Limb (tissue), 2 donors: ENCODE data around the gene CNOT11.
A peak's percentile ranks its signal among the peaks of the same experiment; 100 is the strongest.
"Not testable (repeated sequence)": the region's sequence is repeated elsewhere in the genome, so short reads cannot be mapped to it uniquely, and the experiment has no call there.

Experiments used
- DNase-seq, 2 donors: peaks; one replicate each; pipeline ENCODE4 v3.0.0-alpha.2; 2016; ENCODE audit errors: extremely low spot score in 2 of 2

The CNOT11 gene

GRCh38 chr2:101244899-101245298, 7.8 kb upstream of the CNOT11 start:
- DNase-seq = not testable (repeated sequence)

DNA sequence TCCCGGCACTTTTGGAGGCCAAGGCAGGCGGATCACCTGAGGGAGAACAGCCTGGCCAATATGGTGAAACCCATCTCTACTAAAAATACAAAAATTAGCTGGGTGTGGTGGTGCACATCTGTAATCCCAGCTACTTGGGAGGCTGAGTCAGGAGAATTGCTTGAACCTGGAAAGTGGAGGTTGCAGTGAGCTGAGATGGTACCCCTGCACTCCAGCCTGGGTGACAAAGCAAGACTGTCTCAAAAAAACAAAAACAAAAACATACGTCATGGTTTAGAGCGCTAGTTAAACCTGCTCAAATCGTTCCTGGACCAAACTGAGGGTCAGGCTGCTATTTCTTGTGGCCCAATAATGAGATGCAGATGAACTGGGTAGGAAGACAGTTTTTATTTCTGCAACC, 7.2 kb upstream of the CNOT11 start:
- DNase-seq = not testable (repeated sequence)

DNA sequence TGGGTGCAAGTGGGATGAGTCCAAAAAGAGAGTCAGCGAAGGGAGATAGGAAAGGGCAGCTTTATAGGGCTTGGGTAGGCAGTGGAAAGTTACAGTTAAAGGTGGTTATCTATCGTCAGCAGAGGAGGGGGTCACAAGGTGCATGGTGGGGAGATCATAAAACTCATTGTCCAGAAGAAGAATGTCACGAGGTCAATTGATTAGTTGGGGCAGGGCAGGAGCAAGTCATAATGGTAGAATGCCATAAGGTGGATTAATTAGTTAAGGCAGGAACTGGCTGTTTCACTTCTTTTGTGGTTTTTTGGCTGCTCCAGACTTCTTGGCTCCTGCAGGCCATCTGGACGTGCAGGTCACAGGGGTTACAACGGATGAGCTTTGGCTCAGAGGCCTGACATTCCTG, 3.9 kb upstream of the CNOT11 start:
- DNase-seq = not testable (repeated sequence)

GRCh38 chr2:101249826-101250225, 2.9 kb upstream of the CNOT11 start:
- DNase-seq = no peak

DNA sequence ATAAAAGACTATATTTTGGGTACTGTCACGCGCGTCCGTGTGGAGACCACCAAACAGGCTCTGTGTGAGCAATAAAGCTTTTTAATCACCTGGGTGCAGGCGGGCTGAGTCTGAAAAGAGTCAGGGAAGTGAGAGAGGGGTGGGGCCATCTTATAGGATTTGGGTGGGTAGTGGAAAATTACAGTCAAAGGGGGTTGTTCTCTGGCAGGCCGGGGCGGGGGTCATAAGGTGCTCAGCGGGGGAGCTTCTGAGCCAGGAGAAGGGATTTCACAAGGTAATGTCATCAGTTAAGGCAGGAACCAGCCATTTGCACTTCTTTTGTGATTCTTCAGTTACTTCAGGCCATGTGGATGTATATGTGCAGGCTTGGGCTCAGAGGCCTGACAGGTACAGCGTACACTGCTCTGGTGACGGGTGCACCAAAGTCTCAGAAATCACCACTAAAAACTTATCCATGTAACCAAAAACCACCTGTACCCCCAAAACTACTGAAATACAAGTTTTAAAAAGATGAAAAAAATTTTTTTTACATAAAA, 1.4 kb upstream of the CNOT11 start:
- not testable (repeated sequence) for DNase-seq

- DNase-seq = no peak
These were observed 760 bp upstream of the CNOT11 start for GRCh38 chr2:101251844-101252407.

- DNase-seq = peak in 1 of 2 donors; percentile 23
These were observed 472 bp downstream of the CNOT11 start for GRCh38 chr2:101253013-101253702.

DNA sequence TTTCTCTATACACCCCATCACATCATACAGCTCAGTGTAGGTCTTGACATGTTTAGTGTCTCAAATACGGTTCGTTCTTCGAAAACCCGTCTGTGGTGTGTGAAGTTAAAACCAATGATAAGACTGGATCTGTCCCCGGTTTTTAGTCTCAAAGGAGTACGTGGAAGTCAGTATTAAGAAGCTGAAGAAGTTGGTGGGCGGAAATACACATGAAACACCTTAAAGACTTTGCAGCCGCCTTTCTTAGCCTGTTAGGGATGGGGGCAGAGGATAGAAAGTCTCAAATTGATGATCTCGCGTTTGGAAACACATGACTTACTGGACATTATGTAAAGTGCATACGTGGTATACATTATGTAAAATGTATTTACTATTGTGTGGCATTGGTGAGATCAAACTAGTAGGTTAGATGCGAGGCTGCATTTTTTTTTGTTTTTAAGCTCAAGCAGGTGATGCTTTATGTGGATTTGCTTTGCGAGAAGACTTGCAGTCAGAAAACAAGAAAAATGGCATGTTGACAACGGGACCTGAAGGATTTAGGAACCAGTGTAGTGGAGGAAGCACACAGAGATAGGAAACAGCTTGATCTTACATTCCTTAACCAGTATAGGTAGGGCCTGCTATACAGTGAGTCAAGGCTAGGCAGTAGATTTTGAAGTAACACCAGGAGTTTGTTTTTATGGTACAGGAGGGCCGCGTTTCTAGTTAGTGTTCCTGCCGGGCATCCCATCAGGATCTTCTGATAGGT, 1.2 kb downstream of the CNOT11 start:
- DNase-seq = no peak

GRCh38 chr2:101255501-101255900, 2.8 kb downstream of the CNOT11 start:
- DNase-seq = no peak

GRCh38 chr2:101256316-101256715, 3.6 kb downstream of the CNOT11 start:
- DNase-seq = no peak

GRCh38 chr2:101258804-101259203, 6.1 kb downstream of the CNOT11 start:
- no peak for DNase-seq

GRCh38 chr2:101262142-101262541, 9.5 kb downstream of the CNOT11 start:
- DNase-seq = no peak

DNA sequence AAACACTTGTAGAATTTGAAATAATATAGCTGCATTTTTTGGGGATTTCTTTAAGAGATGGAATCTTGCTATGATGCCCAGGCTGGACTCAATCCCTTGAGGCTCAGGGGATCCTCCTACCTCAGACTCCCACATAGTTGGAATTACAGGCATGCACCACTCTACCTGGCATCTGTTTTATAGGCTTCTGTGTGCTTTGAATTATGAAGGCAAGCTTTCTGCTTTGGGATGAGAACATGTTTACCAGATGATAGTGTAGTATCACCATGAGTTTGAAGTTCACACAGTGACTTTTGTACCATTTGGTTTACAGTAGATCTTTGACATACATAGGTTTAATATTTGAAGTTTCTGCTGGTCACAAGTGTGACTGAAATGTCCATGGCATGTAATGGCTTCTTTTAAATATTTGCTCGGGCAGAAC, 10.7 kb downstream of the CNOT11 start:
- no peak for DNase-seq

DNA sequence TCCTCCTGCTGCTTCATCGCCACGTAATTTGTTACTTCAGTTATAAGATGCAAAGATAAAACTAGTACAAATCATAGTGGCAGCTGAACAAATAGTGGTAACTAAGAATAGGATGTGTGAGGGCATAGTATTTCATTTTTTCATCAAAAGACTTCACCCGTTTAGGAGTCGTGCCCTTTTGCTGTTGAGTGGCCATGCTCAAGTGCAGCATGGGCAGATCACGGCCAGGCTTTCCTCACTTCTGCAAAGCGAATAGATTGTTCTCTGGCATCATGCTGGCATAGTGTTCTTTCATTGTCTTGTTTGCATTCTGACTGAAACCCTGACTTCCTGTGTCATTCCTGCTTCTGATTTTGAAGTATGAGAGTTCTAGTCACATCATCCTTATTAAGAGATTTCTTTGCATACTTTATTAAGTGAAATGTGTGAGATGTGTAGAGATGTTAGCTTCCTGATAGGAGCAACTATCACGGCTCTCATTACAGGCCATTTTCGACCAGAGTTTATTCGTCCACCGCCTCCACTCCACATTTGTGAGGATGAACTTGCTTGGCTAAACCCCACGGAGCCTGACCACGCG, 11.8 kb downstream of the CNOT11 start:
- DNase-seq = no peak

- no peak for DNase-seq
These were observed 13.3 kb downstream of the CNOT11 start for GRCh38 chr2:101265893-101266499.

DNA sequence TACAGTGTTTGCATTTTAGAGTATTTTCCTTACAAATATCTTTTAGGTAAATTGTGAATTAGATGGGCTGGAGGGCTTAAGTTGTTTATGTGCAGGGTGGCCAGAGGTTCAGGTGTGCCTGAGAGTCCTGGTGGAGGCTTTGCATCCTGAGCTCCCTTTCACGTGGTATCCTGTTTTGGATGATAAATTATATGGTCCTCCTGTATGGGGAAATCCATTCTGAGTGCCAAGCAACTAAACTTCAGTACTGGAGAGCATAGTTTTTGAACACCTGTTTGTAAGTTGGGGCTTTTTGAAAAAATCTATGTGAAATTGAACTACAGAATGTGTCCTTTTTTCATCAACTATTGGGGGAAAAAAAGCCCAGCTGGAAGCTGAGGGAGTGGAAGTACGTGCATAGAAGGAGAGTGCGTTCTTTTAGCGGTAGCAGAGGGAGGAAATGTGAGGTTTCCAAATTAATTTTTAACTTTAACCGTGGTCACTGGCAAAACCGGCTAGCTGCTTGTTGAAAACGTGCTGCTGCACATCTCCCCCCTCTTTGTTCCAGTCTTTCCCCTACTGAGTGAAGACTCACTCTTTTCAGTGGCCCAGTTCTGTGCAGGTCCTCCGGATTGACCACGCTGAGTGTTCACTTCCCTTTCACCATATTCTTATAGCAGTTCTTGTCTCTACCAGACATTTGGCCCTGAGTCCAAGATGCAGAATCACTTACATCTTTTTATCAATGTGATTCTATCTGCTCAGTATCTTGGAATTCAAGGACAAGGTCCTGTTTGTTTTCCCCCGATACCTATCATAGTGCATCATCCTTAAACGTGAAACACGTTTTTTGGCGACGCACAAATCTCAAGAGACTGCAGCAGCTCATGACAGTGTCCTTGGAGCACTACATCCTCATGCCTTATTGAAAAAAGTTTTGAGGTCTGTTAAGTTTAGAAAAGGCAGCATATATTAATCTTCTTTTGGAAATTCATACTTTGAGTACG, 15.3 kb downstream of the CNOT11 start:
- DNase-seq = no peak

- DNase-seq = no peak
These were observed 18.1 kb downstream of the CNOT11 start for GRCh38 chr2:101270700-101271259.

DNA sequence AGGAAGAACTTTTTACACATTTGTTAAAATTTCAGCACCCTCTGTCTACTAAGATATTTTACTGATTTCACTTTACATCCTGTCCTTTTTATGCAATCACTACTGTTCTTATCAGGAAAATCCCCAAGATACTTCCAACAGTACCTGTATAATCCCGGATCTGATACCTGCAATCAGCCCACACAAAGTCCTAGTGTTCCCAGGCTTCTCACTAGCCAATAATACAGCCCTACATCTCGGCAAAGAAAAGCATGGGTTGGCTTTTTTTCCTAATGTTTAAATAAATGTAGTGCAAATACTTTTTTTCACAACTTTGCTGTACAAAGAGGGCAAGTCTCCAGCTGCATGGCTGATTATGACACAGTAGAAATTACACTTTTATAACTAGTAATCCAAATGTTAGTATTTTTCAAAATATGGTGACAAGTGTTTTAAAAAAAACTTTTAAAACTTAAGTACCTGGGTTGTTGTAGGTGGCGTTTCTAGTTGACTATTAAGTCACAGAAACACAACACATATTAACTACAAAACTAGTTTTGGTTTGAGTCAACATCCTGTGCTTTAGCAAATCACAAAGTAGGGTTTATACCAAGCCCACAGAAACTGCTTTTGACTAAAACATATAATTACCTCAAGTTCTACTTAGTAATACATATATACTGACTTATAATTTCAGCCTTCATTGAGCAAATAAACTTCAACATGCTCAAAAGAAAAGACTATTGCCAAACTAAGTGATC, 19.5 kb downstream of the CNOT11 start:
- DNase-seq = no peak

DNA sequence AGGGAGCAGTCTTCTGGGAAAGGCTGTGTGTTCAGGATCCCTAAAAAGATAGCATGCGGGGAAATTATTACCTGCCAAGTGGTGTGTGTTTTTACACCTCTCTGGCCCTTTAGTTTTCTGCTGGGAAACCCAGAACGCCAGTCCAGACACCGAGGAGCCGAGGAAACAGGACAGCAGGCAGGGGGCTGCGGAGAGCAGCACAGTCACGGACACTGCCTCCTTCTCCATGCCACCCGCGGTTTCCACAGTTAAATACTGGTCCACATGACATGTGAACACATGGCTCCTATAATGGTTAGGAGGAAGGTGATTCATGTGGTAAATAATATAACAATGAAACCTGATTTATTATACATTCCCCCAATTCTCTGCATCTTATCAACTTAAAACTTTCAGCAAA, 20.4 kb downstream of the CNOT11 start:
- DNase-seq = no peak
